ENCODE results near the gene CYTL1. TPM values are rescaled to one million over a fixed set of nuclear protein-coding genes. Genes with fewer than 3 reads are reported as not detected.

The CYTL1 gene
- total and polyA plus RNA-seq, 9 of the 15 experiments (the other 6 are each of a cell fraction or from before 2014, with no cell fraction given): not detected

- no peaks in the 10 kb centered on the region for H3K79me2 ChIP-seq (ENCODE audit: control insufficient read depth, insufficient read depth, low read length)
- no peak overlapping the region for H3K4me2 ChIP-seq (ENCODE audit: insufficient read depth, low read length)
- FAIRE-seq: no peak
- H3K27ac ChIP-seq (ENCODE audit: extremely low read depth, low read depth, low read length): no peak overlapping the region
- H3K9me3 ChIP-seq (replicated peaks; ENCODE audit: control insufficient read depth, insufficient read depth, low read depth, low read length): no peaks in the 10 kb centered on the region
- H3K27me3 ChIP-seq (ENCODE audit: control insufficient read depth in 2 of 2, insufficient read depth in 2 of 2, low read length in 2 of 2): peaks cover 2 to 28% of the 10 kb centered on the region in 2 experiments; a peak in 3 of 5 replicates
- TF ChIP-seq GABPA (tag; conservative IDR thresholded peaks at IDR 0.05; ENCODE audit: low read depth) (no peak), CLOCK (CRISPR knock-in tag; IDR thresholded peaks at IDR 0.05; ENCODE audit: borderline replicate concordance) (no peak), PHF21A (IDR thresholded peaks at IDR 0.05; ENCODE audit: borderline replicate concordance, low read depth) (no peak), TBL1XR1 (IDR thresholded peaks at IDR 0.05; ENCODE audit: low read length in 2 of 2) (no peak), TGIF2 (CRISPR knock-in tag; IDR thresholded peaks at IDR 0.05) (no peak), ZNF232 (CRISPR knock-in tag; IDR thresholded peaks at IDR 0.05) (no peak), STAT5B (CRISPR knock-in tag; IDR thresholded peaks at IDR 0.05) (no peak)
- TF ChIP-seq, protein P1, sequence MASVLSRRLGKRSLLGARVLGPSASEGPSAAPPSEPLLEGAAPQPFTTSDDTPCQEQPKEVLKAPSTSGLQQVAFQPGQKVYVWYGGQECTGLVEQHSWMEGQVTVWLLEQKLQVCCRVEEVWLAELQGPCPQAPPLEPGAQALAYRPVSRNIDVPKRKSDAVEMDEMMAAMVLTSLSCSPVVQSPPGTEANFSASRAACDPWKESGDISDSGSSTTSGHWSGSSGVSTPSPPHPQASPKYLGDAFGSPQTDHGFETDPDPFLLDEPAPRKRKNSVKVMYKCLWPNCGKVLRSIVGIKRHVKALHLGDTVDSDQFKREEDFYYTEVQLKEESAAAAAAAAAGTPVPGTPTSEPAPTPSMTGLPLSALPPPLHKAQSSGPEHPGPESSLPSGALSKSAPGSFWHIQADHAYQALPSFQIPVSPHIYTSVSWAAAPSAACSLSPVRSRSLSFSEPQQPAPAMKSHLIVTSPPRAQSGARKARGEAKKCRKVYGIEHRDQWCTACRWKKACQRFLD (CRISPR knock-in tag; IDR thresholded peaks at IDR 0.05): no peak
- TF ChIP-seq, protein P2, sequence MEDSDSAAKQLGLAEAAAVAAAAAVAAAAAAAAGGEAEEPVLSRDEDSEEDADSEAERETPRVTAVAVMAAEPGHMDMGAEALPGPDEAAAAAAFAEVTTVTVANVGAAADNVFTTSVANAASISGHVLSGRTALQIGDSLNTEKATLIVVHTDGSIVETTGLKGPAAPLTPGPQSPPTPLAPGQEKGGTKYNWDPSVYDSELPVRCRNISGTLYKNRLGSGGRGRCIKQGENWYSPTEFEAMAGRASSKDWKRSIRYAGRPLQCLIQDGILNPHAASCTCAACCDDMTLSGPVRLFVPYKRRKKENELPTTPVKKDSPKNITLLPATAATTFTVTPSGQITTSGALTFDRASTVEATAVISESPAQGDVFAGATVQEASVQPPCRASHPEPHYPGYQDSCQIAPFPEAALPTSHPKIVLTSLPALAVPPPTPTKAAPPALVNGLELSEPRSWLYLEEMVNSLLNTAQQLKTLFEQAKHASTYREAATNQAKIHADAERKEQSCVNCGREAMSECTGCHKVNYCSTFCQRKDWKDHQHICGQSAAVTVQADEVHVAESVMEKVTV (CRISPR knock-in tag; IDR thresholded peaks at IDR 0.05): no peak
- TF ChIP-seq, protein P3, sequence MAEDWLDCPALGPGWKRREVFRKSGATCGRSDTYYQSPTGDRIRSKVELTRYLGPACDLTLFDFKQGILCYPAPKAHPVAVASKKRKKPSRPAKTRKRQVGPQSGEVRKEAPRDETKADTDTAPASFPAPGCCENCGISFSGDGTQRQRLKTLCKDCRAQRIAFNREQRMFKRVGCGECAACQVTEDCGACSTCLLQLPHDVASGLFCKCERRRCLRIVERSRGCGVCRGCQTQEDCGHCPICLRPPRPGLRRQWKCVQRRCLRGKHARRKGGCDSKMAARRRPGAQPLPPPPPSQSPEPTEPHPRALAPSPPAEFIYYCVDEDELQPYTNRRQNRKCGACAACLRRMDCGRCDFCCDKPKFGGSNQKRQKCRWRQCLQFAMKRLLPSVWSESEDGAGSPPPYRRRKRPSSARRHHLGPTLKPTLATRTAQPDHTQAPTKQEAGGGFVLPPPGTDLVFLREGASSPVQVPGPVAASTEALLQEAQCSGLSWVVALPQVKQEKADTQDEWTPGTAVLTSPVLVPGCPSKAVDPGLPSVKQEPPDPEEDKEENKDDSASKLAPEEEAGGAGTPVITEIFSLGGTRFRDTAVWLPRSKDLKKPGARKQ (CRISPR knock-in tag; IDR thresholded peaks at IDR 0.05): no peak
- DNase-seq (ENCODE audit: extremely low read depth in 1 of 4, low spot score in 3 of 4): no peak
- no peaks in the 10 kb centered on the region for H4K20me1 ChIP-seq (replicated peaks; ENCODE audit: control insufficient read depth, insufficient read depth, low read length)
- peaks cover 0 to 2% of the 10 kb centered on the region in 2 experiments; a peak in 2 of 5 replicates for H3K4me1 ChIP-seq (replicated peaks in 1 of 2; ENCODE audit: control insufficient read depth in 2 of 2, insufficient read depth in 2 of 2, low read length in 2 of 2)
- ChIA-PET POLR2A (interaction anchor here (0.5 kb wide), 1 partner anchor 226 kb away, joined by 3 read pairs; no protein-coding TSS in a partner anchor), CTCF (ENCODE audit: low intra/inter-chr PET ratio) (no interaction called here)
- H3K4me3 ChIP-seq: no peak overlapping the region
- no peaks in the 10 kb centered on the region for H3K9me1 ChIP-seq (ENCODE audit: control insufficient read depth, insufficient read depth, low read length)
- H2AFZ ChIP-seq (ENCODE audit: low read depth, low read length): no peak overlapping the region
- intact Hi-C loops (cut with micrococcal nuclease): no loop called here
- in situ Hi-C loops (cut with MboI): no loop called here
- BruUV-seq (replicated peaks): no TSS peak
- H3K9ac ChIP-seq (ENCODE audit: insufficient read depth in 1 of 2, low read depth in 2 of 2, low read length in 2 of 2): no peak overlapping the region
- ATAC-seq: no peak
- H3K36me3 ChIP-seq (ENCODE audit: control insufficient read depth, insufficient read depth, low read length): no peaks in the 10 kb centered on the region; the same call in 2 of the 3 replicates
- WGBS (ENCODE audit: insufficient coverage, low coverage, missing lambda C conversion rate): 55% methylated on average over 5 of the region's 5 CpGs
Measured at GRCh38 chr4:5012244-5012898, 6.9 kb downstream of the CYTL1 start.
